Keratinocyte (primary cell): Measurements from ENCODE around the gene ADCY7. TPM values are rescaled to one million over a fixed set of nuclear protein-coding genes. Genes with fewer than 3 reads are reported as not detected.

Experiments
- DNase-seq: peaks from one replicate; pipeline ENCODE4 v3.0.0-alpha.2; 2011; ENCODE audit warnings: low read depth, missing footprints, low spot score
- FAIRE-seq: peaks from 2 replicates; lab custom pipeline; 2011; peaks lifted over from hg19 to GRCh38; lab: Jason Lieb, UNC
- H2AFZ ChIP-seq: 2 replicates; pipeline ENCODE4 v1.6.0; 2012; ENCODE audit warnings: low read length, control low read depth, inconsistent platforms; ENCODE audit not compliant: control insufficient read depth
- H3K27ac ChIP-seq: 2 replicates; pipeline ENCODE4 v1.5.1; 2011; ENCODE audit warnings: low read length; ENCODE audit not compliant: control insufficient read depth, insufficient read depth
- H3K27me3 ChIP-seq: 3 replicates; pipeline ENCODE4 v1.6.0; 2011; ENCODE audit warnings: low read length; ENCODE audit not compliant: control insufficient read depth, insufficient read depth; ENCODE audit errors: extremely low read depth
- H3K36me3 ChIP-seq, 2 experiments: 2 replicates in 1 of 2; 3 replicates in 1 of 2; pipeline ENCODE4 v1.5.1; 2011; ENCODE audit warnings: low read length in 2 of 2, mild to moderate bottlenecking in 1 of 2; ENCODE audit not compliant: control insufficient read depth in 2 of 2, insufficient read depth in 2 of 2; ENCODE audit errors: extremely low read depth in 1 of 2
- H3K4me1 ChIP-seq: 3 replicates; pipeline ENCODE4 v1.5.1; 2011; ENCODE audit warnings: low read length; ENCODE audit not compliant: control insufficient read depth, insufficient read depth; ENCODE audit errors: extremely low read depth
- H3K4me2 ChIP-seq: 3 replicates; pipeline ENCODE4 v1.6.0; 2011; ENCODE audit warnings: low read depth, low read length; ENCODE audit not compliant: control insufficient read depth, insufficient read depth; ENCODE audit errors: extremely low read depth
- H3K4me3 ChIP-seq, 3 experiments: fragments of 200-600 bp in 1 of 3; sonication (generic) in 1 of 3; 2 replicates in 2 of 3; 3 replicates in 1 of 3; pipeline ENCODE4 v1.5.1; 2011 to 2016; ENCODE audit warnings: low read length in 3 of 3, mild to moderate bottlenecking in 3 of 3, control low read depth in 2 of 3, inconsistent platforms in 1 of 3, low read depth in 1 of 3, mixed read lengths in 1 of 3, mixed run types in 1 of 3, moderate library complexity in 1 of 3; ENCODE audit not compliant: control insufficient read depth in 2 of 3, insufficient read depth in 2 of 3; ENCODE audit errors: extremely low read depth in 1 of 3
- H3K79me2 ChIP-seq: 2 replicates; pipeline ENCODE4 v1.6.0; 2012; ENCODE audit warnings: low read length; ENCODE audit not compliant: control insufficient read depth, insufficient read depth
- H3K9ac ChIP-seq: 3 replicates; pipeline ENCODE4 v1.6.0; 2011; ENCODE audit warnings: low read length; ENCODE audit not compliant: control insufficient read depth, insufficient read depth; ENCODE audit errors: extremely low read depth
- H3K9me1 ChIP-seq: 3 replicates; pipeline ENCODE4 v1.6.0; 2011; ENCODE audit warnings: low read length; ENCODE audit not compliant: control insufficient read depth, insufficient read depth; ENCODE audit errors: extremely low read depth
- H3K9me3 ChIP-seq: 2 replicates; pipeline ENCODE4 v1.5.1; 2012; ENCODE audit warnings: low read depth, low read length; ENCODE audit not compliant: control insufficient read depth
- H4K20me1 ChIP-seq: 3 replicates; pipeline ENCODE4 v1.6.0; 2011; ENCODE audit warnings: low read length; ENCODE audit not compliant: control insufficient read depth, insufficient read depth; ENCODE audit errors: extremely low read depth
- CTCF ChIP-seq, 3 experiments: IDR thresholded peaks in 1 of 3; conservative IDR thresholded peaks in 1 of 3; optimal IDR thresholded peaks in 1 of 3; 2 replicates in 2 of 3; 3 replicates in 1 of 3; pipeline versions ENCODE3 to v1.5.1; 2011; ENCODE audit warnings: low read length in 3 of 3, mild to moderate bottlenecking in 3 of 3, moderate library complexity in 2 of 3, control low read depth in 1 of 3, inconsistent platforms in 1 of 3; ENCODE audit not compliant: insufficient read depth in 2 of 3; ENCODE audit errors: extremely low read depth in 1 of 3
- EZH2 ChIP-seq: IDR thresholded peaks from one replicate; pipeline ENCODE4 v1.6.1; 2012; ENCODE audit warnings: inconsistent platforms, mild to moderate bottlenecking, low read length, moderate library complexity
- dilution Hi-C: fragments of 300-500 bp; cut with MboI; formaldehyde crosslinking; loops from one replicate; pipeline ENCODE4 v1.7.0; 2020; ENCODE audit warnings: low sequenced_read_pairs; ENCODE audit not compliant: extremely low pct_ligation_motif_present
- polyA plus RNA-seq, 5 experiments: library from polyadenylated mRNA; depleted of rRNA in 3 of 5; stranded (reverse) in 3 of 5; stranded (forward) in 1 of 5; unstranded in 1 of 5; fragments of >200 nt; gene quantifications; 1 replicate in 1 of 5; 2 replicates in 3 of 5; 3 replicates in 1 of 5; pipeline versions ENCODE4 v1.2.1 to v1.2.3, GENCODE V29; 2011 to 2012; ENCODE audit warnings: missing spikeins in 2 of 5, low read depth in 1 of 5, low replicate concordance in 1 of 5

Gene ADCY7
- polyA plus RNA-seq, 1 donor (not counting 4 experiments of a cell fraction or from before 2014, with no cell fraction given), result 5.1 TPM

GRCh38 chr16:50286681-50287080 is 20.3 kb downstream of the ADCY7 start:
- Histone ChIP-seq H3K9me1 (no peaks in the 10 kb centered on the region), H3K36me3 (peaks cover 0 to 6% of the 10 kb centered on the region in 2 experiments), H3K27me3 (no peaks in the 10 kb centered on the region), H4K20me1 (no peaks in the 10 kb centered on the region), H3K4me3 (no peak overlapping the region), H3K79me2 (no peaks in the 10 kb centered on the region), H2AFZ (no peak overlapping the region), H3K4me2 (no peak overlapping the region), H3K4me1 (no peaks in the 10 kb centered on the region), H3K9ac (no peak overlapping the region), H3K27ac (no peak overlapping the region), H3K9me3 (no peaks in the 10 kb centered on the region)
- DNase-seq, result no peak
- dilution Hi-C loops, result no loop called here
- TF ChIP-seq EZH2 (no peak), CTCF (optimal IDR thresholded peaks at IDR 0.05 in 1 of 3, IDR thresholded peaks at IDR 0.05 in 1 of 3, conservative IDR thresholded peaks at IDR 0.05 in 1 of 3; ENCODE audit: extremely low read depth in 1 of 3, insufficient read depth in 2 of 3, low read length in 3 of 3) (no peak)
- FAIRE-seq, result no peak

- FAIRE-seq, result no peak
Observed at GRCh38 chr16:50288026-50288425, 21.7 kb downstream of the ADCY7 start.

More at GRCh38 chr16:50288026-50288425, 21.7 kb downstream of the ADCY7 start:
- H3K27ac ChIP-seq, result no peak overlapping the region
- H3K36me3 ChIP-seq, result peaks cover 0 to 10% of the 10 kb centered on the region in 2 experiments
- no peaks in the 10 kb centered on the region for H3K27me3 ChIP-seq
- H2AFZ ChIP-seq, result no peak overlapping the region
- no peaks in the 10 kb centered on the region for H3K4me1 ChIP-seq
- H3K9ac ChIP-seq, result no peak overlapping the region
- no peak overlapping the region for H3K4me3 ChIP-seq
- TF ChIP-seq EZH2 (no peak), CTCF (optimal IDR thresholded peaks at IDR 0.05 in 1 of 3, IDR thresholded peaks at IDR 0.05 in 1 of 3, conservative IDR thresholded peaks at IDR 0.05 in 1 of 3; ENCODE audit: extremely low read depth in 1 of 3, insufficient read depth in 2 of 3, low read length in 3 of 3) (no peak)
- DNase-seq, result no peak
- H4K20me1 ChIP-seq, result no peaks in the 10 kb centered on the region
- no peak overlapping the region for H3K4me2 ChIP-seq
- no peaks in the 10 kb centered on the region for H3K9me1 ChIP-seq
- H3K79me2 ChIP-seq, result no peaks in the 10 kb centered on the region
- dilution Hi-C loops, result no loop called here
- H3K9me3 ChIP-seq, result no peaks in the 10 kb centered on the region
